Mammary epithelial cell (primary cell): ENCODE results near the gene MYL4.

Source experiments
- EZH2 ChIP-seq: IDR thresholded peaks from 2 replicates; pipeline ENCODE4 v1.6.1; 2012; ENCODE audit warnings: low read length, inconsistent platforms, borderline replicate concordance
- TF ChIP-seq, protein P1 (sequence below), 2 donors: IDR thresholded peaks in 1 of 2; conservative IDR thresholded peaks in 1 of 2; 2 replicates each; pipeline ENCODE4 v1.5.1; 2011 to 2012; ENCODE audit warnings: inconsistent platforms in 2 of 2, low read length in 2 of 2, mild to moderate bottlenecking in 2 of 2, control low read depth in 1 of 2, low read depth in 1 of 2; ENCODE audit not compliant: insufficient read depth in 1 of 2; ENCODE audit errors: extremely low read depth in 1 of 2

- TF ChIP-seq, protein P1, sequence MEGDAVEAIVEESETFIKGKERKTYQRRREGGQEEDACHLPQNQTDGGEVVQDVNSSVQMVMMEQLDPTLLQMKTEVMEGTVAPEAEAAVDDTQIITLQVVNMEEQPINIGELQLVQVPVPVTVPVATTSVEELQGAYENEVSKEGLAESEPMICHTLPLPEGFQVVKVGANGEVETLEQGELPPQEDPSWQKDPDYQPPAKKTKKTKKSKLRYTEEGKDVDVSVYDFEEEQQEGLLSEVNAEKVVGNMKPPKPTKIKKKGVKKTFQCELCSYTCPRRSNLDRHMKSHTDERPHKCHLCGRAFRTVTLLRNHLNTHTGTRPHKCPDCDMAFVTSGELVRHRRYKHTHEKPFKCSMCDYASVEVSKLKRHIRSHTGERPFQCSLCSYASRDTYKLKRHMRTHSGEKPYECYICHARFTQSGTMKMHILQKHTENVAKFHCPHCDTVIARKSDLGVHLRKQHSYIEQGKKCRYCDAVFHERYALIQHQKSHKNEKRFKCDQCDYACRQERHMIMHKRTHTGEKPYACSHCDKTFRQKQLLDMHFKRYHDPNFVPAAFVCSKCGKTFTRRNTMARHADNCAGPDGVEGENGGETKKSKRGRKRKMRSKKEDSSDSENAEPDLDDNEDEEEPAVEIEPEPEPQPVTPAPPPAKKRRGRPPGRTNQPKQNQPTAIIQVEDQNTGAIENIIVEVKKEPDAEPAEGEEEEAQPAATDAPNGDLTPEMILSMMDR (conservative IDR thresholded peaks at IDR 0.05 in 1 of 2, IDR thresholded peaks at IDR 0.05 in 1 of 2; ENCODE audit: extremely low read depth in 1 of 2, insufficient read depth in 1 of 2, low read depth in 1 of 2, low read length in 2 of 2) = no peak
- no peak for TF ChIP-seq EZH2
Observed at GRCh38 chr17:47207143-47208067, 1.7 kb upstream of the MYL4 start.
